B cell (primary cell): ENCODE measurements around the gene UPF1. TPM values are rescaled to one million over a fixed set of nuclear protein-coding genes. Genes with fewer than 3 reads are reported as not detected.

Experiments
- ATAC-seq: fragments of 200-7000 bp; cut with Tn5 transposase; one replicate; pipeline ENCODE4 v1.10.0; 2021; ENCODE audit warnings: low read depth, mild to moderate bottlenecking, moderate number of reproducible peaks, moderate library complexity
- CTCF ChIA-PET: fragments of 350-600 bp; sonication (Branson Sonifier 250); formaldehyde crosslinking; loops from one replicate; lab custom pipeline; 2021; ENCODE audit warnings: antibody characterized with exemption, inconsistent platforms; lab: Charles Lee
- POLR2A ChIA-PET: fragments of 350-600 bp; sonication (Branson Sonifier 250); formaldehyde crosslinking; loops from one replicate; lab custom pipeline; 2021; ENCODE audit warnings: antibody characterized with exemption; lab: Charles Lee
- DNase-seq: peaks from one replicate; pipeline ENCODE4 v3.0.0; 2013
- H2AFZ ChIP-seq: 2 replicates; pipeline ENCODE4 v1.6.1; 2012; ENCODE audit warnings: mild to moderate bottlenecking, low read depth, low read length; ENCODE audit not compliant: insufficient read depth, poor library complexity, severe bottlenecking
- H3K27ac ChIP-seq, 2 donors: 1 replicate in 1 of 2; 2 replicates in 1 of 2; pipeline ENCODE4 v1.5.1; 2012 to 2013; ENCODE audit warnings: low read length in 2 of 2, mild to moderate bottlenecking in 2 of 2, moderate library complexity in 1 of 2
- H3K27me3 ChIP-seq, 4 experiments: fragments of 200-600 bp in 1 of 4; sonication (generic) in 1 of 4; replicated peaks in 1 of 4; 1 replicate in 2 of 4; 2 replicates in 2 of 4; pipeline versions ENCODE4 v1.6.1 to v1.7.0; 2013 to 2016; ENCODE audit warnings: low read length in 3 of 4, mild to moderate bottlenecking in 2 of 4, mixed read lengths in 1 of 4, moderate library complexity in 1 of 4; ENCODE audit not compliant: insufficient read depth in 4 of 4, control insufficient read depth in 3 of 4; ENCODE audit errors: control extremely low read depth in 1 of 4
- H3K36me3 ChIP-seq, 2 experiments: replicated peaks in 1 of 2; 1 replicate in 1 of 2; 2 replicates in 1 of 2; pipeline versions ENCODE4 v1.6.1 to v1.7.1; 2013; ENCODE audit warnings: low read length in 1 of 2; ENCODE audit not compliant: insufficient read depth in 2 of 2, control insufficient read depth in 1 of 2; ENCODE audit errors: control extremely low read depth in 1 of 2, extremely low read depth in 1 of 2
- H3K4me1 ChIP-seq, 2 donors: fragments of 200-600 bp in 1 of 2; sonication (generic) in 1 of 2; 1 replicate in 1 of 2; 2 replicates in 1 of 2; pipeline versions ENCODE4 v1.5.1 to v1.6.1; 2013 to 2017; ENCODE audit warnings: low read length in 2 of 2; ENCODE audit not compliant: control insufficient read depth in 2 of 2, insufficient read depth in 2 of 2
- H3K4me2 ChIP-seq: replicated peaks from 2 replicates; pipeline ENCODE3; 2012; ENCODE audit warnings: mild to moderate bottlenecking, low read depth, low read length; ENCODE audit not compliant: poor library complexity, severe bottlenecking
- H3K4me3 ChIP-seq, 5 experiments: fragments of 200-600 bp in 1 of 5; sonication (generic) in 1 of 5; 1 replicate in 3 of 5; 2 replicates in 2 of 5; pipeline versions ENCODE4 v1.5.1 to v1.7.0; 2011 to 2016; ENCODE audit warnings: low read length in 4 of 5, mild to moderate bottlenecking in 4 of 5, low read depth in 2 of 5, control low read depth in 1 of 5, moderate library complexity in 1 of 5; ENCODE audit not compliant: insufficient read depth in 1 of 5; ENCODE audit errors: control extremely low read depth in 1 of 5, extremely low read depth in 1 of 5
- H3K79me2 ChIP-seq: fragments of 200-600 bp; sonication (generic); one replicate; pipeline ENCODE4 v1.6.0; 2016; ENCODE audit warnings: low read length; ENCODE audit not compliant: control insufficient read depth, insufficient read depth
- H3K9ac ChIP-seq: fragments of 200-600 bp; sonication (generic); 2 replicates; pipeline ENCODE4 v1.6.1; 2017; ENCODE audit warnings: mild to moderate bottlenecking, low read length, moderate library complexity
- H3K9me3 ChIP-seq, 3 donors: one replicate each; pipeline versions ENCODE4 v1.6.1 to v1.7.1; 2013; ENCODE audit warnings: low read length in 2 of 3; ENCODE audit not compliant: control insufficient read depth in 2 of 3, insufficient read depth in 1 of 3; ENCODE audit errors: control extremely low read depth in 1 of 3
- H4K20me1 ChIP-seq: 2 replicates; pipeline ENCODE4 v1.6.0; 2012; ENCODE audit warnings: mild to moderate bottlenecking, low read length; ENCODE audit not compliant: insufficient read depth, control insufficient read depth, poor library complexity, severe bottlenecking
- H3K27ac Mint-ChIP-seq: one replicate; pipeline ENCODE4 v1.8.0; 2021; ENCODE audit warnings: mixed read lengths
- H3K27me3 Mint-ChIP-seq: one replicate; pipeline ENCODE4 v1.8.0; 2021; ENCODE audit warnings: mixed read lengths
- H3K4me1 Mint-ChIP-seq: one replicate; pipeline ENCODE4 v1.8.0; 2021; ENCODE audit warnings: mixed read lengths
- H3K4me3 Mint-ChIP-seq: one replicate; pipeline ENCODE4 v1.8.0; 2021; ENCODE audit warnings: mixed read lengths
- H3K9me3 Mint-ChIP-seq: one replicate; pipeline ENCODE4 v1.8.0; 2022; ENCODE audit warnings: mixed read lengths; ENCODE audit not compliant: insufficient read depth
- EZH2 ChIP-seq: IDR thresholded peaks from 2 replicates; pipeline ENCODE4 v1.6.1; 2012; ENCODE audit warnings: borderline replicate concordance, low read depth, mild to moderate bottlenecking, moderate library complexity, low read length; ENCODE audit not compliant: insufficient read depth, poor library complexity, severe bottlenecking
- WGBS: methylation state at CpG from one replicate; pipeline ENCODE4 v1.1.5; 2013; ENCODE audit warnings: missing lambda C conversion rate; ENCODE audit not compliant: insufficient coverage; 5-methylcytosine and 5-hydroxymethylcytosine counted together
- intact Hi-C: fragments of 100-400 bp; cut with micrococcal nuclease; formaldehyde crosslinking; loops from one replicate; pipeline ENCODE4 v1.10.0; 2022
- polyA plus RNA-seq: library from polyadenylated mRNA; depleted of rRNA; stranded (reverse); fragments of >200 nt; gene quantifications from 2 replicates; pipeline ENCODE4 v1.2.3, GENCODE V29; 2012
- total RNA-seq, 2 donors: library from RNA; stranded (reverse); fragments of 120-200 nt in 1 of 2; gene quantifications; 1 replicate in 1 of 2; 2 replicates in 1 of 2; pipeline versions ENCODE4 v1.2.3 to v1.2.4, GENCODE V29; 2013 to 2022
- TF ChIP-seq, protein P1 (sequence below): fragments of 200-600 bp; IDR thresholded peaks from one replicate; pipeline ENCODE4 v1.8.0; 2022; ENCODE audit warnings: antibody characterized with exemption, mild to moderate bottlenecking

Gene UPF1
- total and polyA plus RNA-seq, 2 donors (not counting 1 experiment from before 2014, with no cell fraction given), result 51.9 to 98.6 TPM

- Histone ChIP-seq H3K4me2 (no peak overlapping the region), H3K36me3 (peaks cover 1 to 32% of the 10 kb centered on the region in 2 experiments), H3K4me3 (no peak overlapping the region), H3K79me2 (no peaks in the 10 kb centered on the region), H3K27me3 (peaks cover 0 to 25% (median 11%) of the 10 kb centered on the region in 4 experiments), H3K27ac (no peak overlapping the region), H4K20me1 (peaks cover 21% of the 10 kb centered on the region), H3K9me3 (no peaks in the 10 kb centered on the region), H3K4me1 (peaks cover 13 to 17% of the 10 kb centered on the region in 2 donors), H2AFZ (no peak overlapping the region), H3K9ac (no peak overlapping the region)
- ChIA-PET CTCF (no interaction called here), POLR2A (no interaction called here)
- Mint-ChIP-seq H3K4me1 (peaks cover 11% of the 10 kb centered on the region), H3K27me3 (peaks cover 22% of the 10 kb centered on the region), H3K9me3 (no peaks in the 10 kb centered on the region), H3K27ac (no peak overlapping the region), H3K4me3 (no peak overlapping the region)
- no peak for DNase-seq
- TF ChIP-seq EZH2, result no peak
- TF ChIP-seq, protein P1, sequence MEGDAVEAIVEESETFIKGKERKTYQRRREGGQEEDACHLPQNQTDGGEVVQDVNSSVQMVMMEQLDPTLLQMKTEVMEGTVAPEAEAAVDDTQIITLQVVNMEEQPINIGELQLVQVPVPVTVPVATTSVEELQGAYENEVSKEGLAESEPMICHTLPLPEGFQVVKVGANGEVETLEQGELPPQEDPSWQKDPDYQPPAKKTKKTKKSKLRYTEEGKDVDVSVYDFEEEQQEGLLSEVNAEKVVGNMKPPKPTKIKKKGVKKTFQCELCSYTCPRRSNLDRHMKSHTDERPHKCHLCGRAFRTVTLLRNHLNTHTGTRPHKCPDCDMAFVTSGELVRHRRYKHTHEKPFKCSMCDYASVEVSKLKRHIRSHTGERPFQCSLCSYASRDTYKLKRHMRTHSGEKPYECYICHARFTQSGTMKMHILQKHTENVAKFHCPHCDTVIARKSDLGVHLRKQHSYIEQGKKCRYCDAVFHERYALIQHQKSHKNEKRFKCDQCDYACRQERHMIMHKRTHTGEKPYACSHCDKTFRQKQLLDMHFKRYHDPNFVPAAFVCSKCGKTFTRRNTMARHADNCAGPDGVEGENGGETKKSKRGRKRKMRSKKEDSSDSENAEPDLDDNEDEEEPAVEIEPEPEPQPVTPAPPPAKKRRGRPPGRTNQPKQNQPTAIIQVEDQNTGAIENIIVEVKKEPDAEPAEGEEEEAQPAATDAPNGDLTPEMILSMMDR, result no peak
- 93% methylated on average over 14 of the region's 18 CpGs for WGBS
- intact Hi-C loops, result no loop called here
- ATAC-seq, result no peak
Observed at GRCh38 chr19:18898081-18898606, 66.4 kb downstream of the UPF1 start.

- H3K4me1 ChIP-seq, result peaks cover 13 to 17% of the 10 kb centered on the region in 2 donors
- TF ChIP-seq, protein P1, result no peak
- no peak for TF ChIP-seq EZH2
- H3K4me1 Mint-ChIP-seq, result peaks cover 11% of the 10 kb centered on the region
- H3K9me3 Mint-ChIP-seq, result no peaks in the 10 kb centered on the region
- no peak overlapping the region for H3K27ac ChIP-seq
- H3K79me2 ChIP-seq, result no peaks in the 10 kb centered on the region
- POLR2A ChIA-PET, result no interaction called here
- H4K20me1 ChIP-seq, result peaks cover 21% of the 10 kb centered on the region
- H3K27me3 ChIP-seq, result peaks cover 0 to 20% (median 11%) of the 10 kb centered on the region in 4 experiments
- 97% methylated on average over 18 of the region's 18 CpGs for WGBS
- peaks cover 18% of the 10 kb centered on the region for H3K27me3 Mint-ChIP-seq
- CTCF ChIA-PET, result no interaction called here
- H2AFZ ChIP-seq, result no peak overlapping the region
- H3K9me3 ChIP-seq, result no peaks in the 10 kb centered on the region
- H3K4me3 Mint-ChIP-seq, result no peak overlapping the region
- no peak for ATAC-seq
- H3K4me2 ChIP-seq, result no peak overlapping the region
- no peak overlapping the region for H3K4me3 ChIP-seq
- H3K36me3 ChIP-seq, result peaks cover 1 to 37% of the 10 kb centered on the region in 2 experiments
- intact Hi-C loops, result no loop called here
- DNase-seq, result no peak
- no peak overlapping the region for H3K9ac ChIP-seq
- H3K27ac Mint-ChIP-seq, result no peak overlapping the region
Observed at GRCh38 chr19:18898607-18899408, 67.0 kb downstream of the UPF1 start.
